Measurements from ENCODE around the gene TRIO.

Gene TRIO

GRCh38 chr5:14211818-14212803 lies 69.0 kb downstream of the TRIO start:
- no peak for DNase-seq

GRCh38 chr5:14212838-14213237 lies 69.7 kb downstream of the TRIO start:
- no peak for DNase-seq

GRCh38 chr5:14213253-14213652 lies 70.1 kb downstream of the TRIO start:
- no peak for DNase-seq

- DNase-seq, result no peak
Measured at GRCh38 chr5:14213813-14214585, 70.9 kb downstream of the TRIO start.

- DNase-seq, result no peak
Measured at GRCh38 chr5:14215901-14216300, 72.8 kb downstream of the TRIO start.

- DNase-seq, result no peak
Measured at GRCh38 chr5:14216372-14216771, 73.2 kb downstream of the TRIO start.

- no peak for DNase-seq
Measured at GRCh38 chr5:14216902-14217301, 73.8 kb downstream of the TRIO start.

- no peak for DNase-seq
Measured at GRCh38 chr5:14217587-14217986, 74.4 kb downstream of the TRIO start.

GRCh38 chr5:14218011-14218410 lies 74.9 kb downstream of the TRIO start:
- DNase-seq, result no peak

- DNase-seq, result no peak
Measured at GRCh38 chr5:14218480-14218879, 75.3 kb downstream of the TRIO start.

GRCh38 chr5:14218897-14219573 lies 75.9 kb downstream of the TRIO start:
- DNase-seq, result no peak

- DNase-seq, result no peak
Measured at GRCh38 chr5:14219800-14220512, 76.8 kb downstream of the TRIO start.

- DNase-seq, result no peak
Measured at GRCh38 chr5:14220642-14221041, 77.5 kb downstream of the TRIO start.

GRCh38 chr5:14221732-14222131 lies 78.6 kb downstream of the TRIO start:
- DNase-seq, result no peak

- no peak for DNase-seq
Measured at GRCh38 chr5:14222206-14222605, 79.1 kb downstream of the TRIO start.

- DNase-seq, result no peak
Measured at GRCh38 chr5:14223372-14223771, 80.2 kb downstream of the TRIO start.

- DNase-seq, result no peak
Measured at GRCh38 chr5:14225173-14225834, 82.2 kb downstream of the TRIO start.

GRCh38 chr5:14226149-14226548 lies 83.0 kb downstream of the TRIO start:
- no peak for DNase-seq

- DNase-seq, result no peak
Measured at GRCh38 chr5:14226554-14226953, 83.4 kb downstream of the TRIO start.

GRCh38 chr5:14226992-14227391 lies 83.8 kb downstream of the TRIO start:
- no peak for DNase-seq

GRCh38 chr5:14227513-14227912 lies 84.4 kb downstream of the TRIO start:
- no peak for DNase-seq

- DNase-seq, result no peak
Measured at GRCh38 chr5:14228219-14228618, 85.1 kb downstream of the TRIO start.

Measured in stimulated activated CD4-positive, alpha-beta T cell treated with anti-CD3 and anti-CD28 coated beads, Interleukin-1b, Interleukin-23, amount 100 ng/mL, for 48 hours (primary cell).